IMR-90 (cell line): ENCODE results near the gene ARRDC1. TPM values are rescaled to one million over a fixed set of nuclear protein-coding genes. Genes with fewer than 3 reads are reported as not detected.

ENCODE experiments used
- ATAC-seq: fragments of 200-7000 bp; cut with Tn5 transposase; 2 replicates; pipeline ENCODE4 v1.9.1; 2020; ENCODE audit warnings: low read depth, mild to moderate bottlenecking, moderate library complexity
- BruUV-seq: library from RNA; stranded (reverse); fragments of 400-500 nt; replicated peaks from 2 replicates; lab custom pipeline; 2021; lab: Mats Ljungman, UMichigan
- CTCF ChIA-PET: fragments of 300-600 bp; formaldehyde crosslinking; extraction: SDS; loops from one replicate; lab custom pipeline; 2021; ENCODE audit warnings: antibody characterized with exemption; lab: Yijun Ruan, JAX
- POLR2A ChIA-PET: fragments of 300-600 bp; sonication (Branson Sonifier 250); formaldehyde crosslinking; loops from one replicate; lab custom pipeline; 2022; ENCODE audit warnings: antibody characterized with exemption; ENCODE audit not compliant: unreplicated experiment; lab: Charles Lee
- DNase-seq: peaks from one replicate; pipeline ENCODE4 v3.0.0; 2013
- H2AFZ ChIP-seq: replicated peaks from 2 replicates; pipeline ENCODE3; 2013; ENCODE audit warnings: low read length, mild to moderate bottlenecking; ENCODE audit not compliant: poor library complexity
- H2AK5ac ChIP-seq: 2 replicates; pipeline ENCODE4 v1.6.1; 2013; ENCODE audit warnings: low read depth, low read length, inconsistent platforms
- H2AK9ac ChIP-seq: replicated peaks from 2 replicates; pipeline ENCODE3; 2013; ENCODE audit warnings: mild to moderate bottlenecking, low read depth, low read length, moderate library complexity; ENCODE audit not compliant: poor library complexity
- H2BK120ac ChIP-seq: 2 replicates; pipeline ENCODE4 v1.6.1; 2013; ENCODE audit warnings: low read depth, low read length, inconsistent platforms
- H2BK15ac ChIP-seq: 3 replicates; pipeline ENCODE4 v1.6.1; 2013; ENCODE audit warnings: low read depth, low read length, inconsistent platforms
- H2BK20ac ChIP-seq: 2 replicates; pipeline ENCODE4 v1.6.1; 2013; ENCODE audit warnings: low read depth, mild to moderate bottlenecking, inconsistent platforms, low read length, moderate library complexity
- H2BK5ac ChIP-seq: 2 replicates; pipeline ENCODE4 v1.6.1; 2013; ENCODE audit warnings: mild to moderate bottlenecking, low read depth, low read length, inconsistent platforms; ENCODE audit not compliant: poor library complexity, severe bottlenecking
- H3K14ac ChIP-seq: replicated peaks from 2 replicates; pipeline ENCODE4 v1.6.1; 2013; ENCODE audit warnings: low read depth, low read length, inconsistent platforms
- H3K18ac ChIP-seq: 2 replicates; pipeline ENCODE4 v1.6.1; 2013; ENCODE audit warnings: low read depth, low read length, control low read depth
- H3K23ac ChIP-seq: 2 replicates; pipeline ENCODE4 v1.6.1; 2013; ENCODE audit warnings: low read depth, low read length, inconsistent platforms
- H3K27ac ChIP-seq: 2 replicates; pipeline ENCODE4 v1.5.1; 2013; ENCODE audit warnings: mild to moderate bottlenecking, control low read depth, low read length; ENCODE audit not compliant: insufficient read depth
- H3K27me3 ChIP-seq: 2 replicates; pipeline ENCODE4 v1.6.1; 2013; ENCODE audit warnings: low read length; ENCODE audit not compliant: control insufficient read depth, insufficient read depth
- H3K36me3 ChIP-seq: 2 replicates; pipeline ENCODE4 v1.6.1; 2013; ENCODE audit warnings: low read length, mixed read lengths; ENCODE audit not compliant: control insufficient read depth, insufficient read depth
- H3K4ac ChIP-seq: 2 replicates; pipeline ENCODE4 v1.6.1; 2013; ENCODE audit warnings: low read depth, low read length, inconsistent platforms
- H3K4me1 ChIP-seq: 2 replicates; pipeline ENCODE4 v1.6.1; 2013; ENCODE audit warnings: low read length, mixed read lengths; ENCODE audit not compliant: control insufficient read depth, insufficient read depth
- H3K4me2 ChIP-seq: 2 replicates; pipeline ENCODE4 v1.6.1; 2013; ENCODE audit warnings: low read depth, mild to moderate bottlenecking, control low read depth, low read length, moderate library complexity
- H3K4me3 ChIP-seq: 2 replicates; pipeline ENCODE4 v1.5.1; 2013; ENCODE audit warnings: low read depth, mild to moderate bottlenecking, control low read depth, low read length, moderate library complexity; ENCODE audit not compliant: insufficient read depth
- H3K56ac ChIP-seq: 2 replicates; pipeline ENCODE4 v1.6.1; 2013; ENCODE audit warnings: low read length, inconsistent platforms; ENCODE audit not compliant: insufficient read depth; ENCODE audit errors: extremely low read depth
- H3K79me1 ChIP-seq, 2 experiments: 2 replicates each; pipeline ENCODE4 v1.6.1; 2013; ENCODE audit warnings: low read length in 2 of 2, inconsistent platforms in 1 of 2, low read depth in 1 of 2
- H3K9ac ChIP-seq: 2 replicates; pipeline ENCODE4 v1.6.1; 2013; ENCODE audit warnings: low read depth, low read length, control low read depth
- H3K9me1 ChIP-seq: 2 replicates; pipeline ENCODE4 v1.6.1; 2013; ENCODE audit warnings: low read length, inconsistent platforms; ENCODE audit not compliant: insufficient read depth
- H3K9me3 ChIP-seq: 2 replicates; pipeline ENCODE4 v1.6.1; 2013; ENCODE audit warnings: low read length; ENCODE audit not compliant: control insufficient read depth, insufficient read depth
- H4K20me1 ChIP-seq: 2 replicates; pipeline ENCODE4 v1.6.1; 2013; ENCODE audit warnings: low read length, inconsistent platforms; ENCODE audit not compliant: insufficient read depth
- H4K5ac ChIP-seq: 2 replicates; pipeline ENCODE4 v1.6.1; 2013; ENCODE audit warnings: mild to moderate bottlenecking, low read depth, low read length, control low read depth
- H4K8ac ChIP-seq, 2 experiments: 2 replicates each; pipeline ENCODE4 v1.6.1; 2013; ENCODE audit warnings: low read depth in 2 of 2, low read length in 2 of 2, control low read depth in 1 of 2, inconsistent platforms in 1 of 2
- H4K91ac ChIP-seq: 2 replicates; pipeline ENCODE4 v1.6.1; 2013; ENCODE audit warnings: low read depth, low read length, inconsistent platforms; ENCODE audit not compliant: insufficient read depth
- CEBPB ChIP-seq: IDR thresholded peaks from 2 replicates; pipeline ENCODE4 v1.6.1; 2012; ENCODE audit warnings: low read depth, low read length, improper control_type of control experiment
- CHD1 ChIP-seq: IDR thresholded peaks from 2 replicates; pipeline ENCODE4 v1.6.1; 2012; ENCODE audit warnings: low read depth, low read length, improper control_type of control experiment
- MAFK ChIP-seq: IDR thresholded peaks from 2 replicates; pipeline ENCODE4 v1.6.1; 2012; ENCODE audit warnings: low read depth, low read length, improper control_type of control experiment
- MAZ ChIP-seq: IDR thresholded peaks from 2 replicates; pipeline ENCODE4 v1.6.1; 2012; ENCODE audit warnings: low read depth, mild to moderate bottlenecking, low read length, improper control_type of control experiment, moderate library complexity, borderline replicate concordance
- NFE2L2 ChIP-seq: fragments of 150-350 bp; IDR thresholded peaks from 2 replicates; pipeline ENCODE4 v1.6.1; 2016; ENCODE audit warnings: low read depth, mild to moderate bottlenecking, low read length
- POLR2A ChIP-seq: IDR thresholded peaks from 2 replicates; pipeline ENCODE4 v1.6.1; 2012; ENCODE audit warnings: mild to moderate bottlenecking, low read depth, low read length
- RAD21 ChIP-seq: IDR thresholded peaks from 2 replicates; pipeline ENCODE4 v1.6.1; 2012; ENCODE audit warnings: low read length, improper control_type of control experiment
- RCOR1 ChIP-seq: IDR thresholded peaks from 2 replicates; pipeline ENCODE4 v1.6.1; 2012; ENCODE audit warnings: mild to moderate bottlenecking, low read length, improper control_type of control experiment; ENCODE audit not compliant: insufficient replicate concordance
- RFX5 ChIP-seq: IDR thresholded peaks from 2 replicates; pipeline ENCODE4 v1.8.0; 2012; ENCODE audit warnings: low read depth, mild to moderate bottlenecking, low read length, moderate library complexity
- SMC3 ChIP-seq: fragments of 150-350 bp; IDR thresholded peaks from 2 replicates; pipeline ENCODE4 v1.6.1; 2016; ENCODE audit warnings: low read depth, mild to moderate bottlenecking, antibody characterized with exemption, low read length, moderate library complexity
- USF2 ChIP-seq: fragments of 150-350 bp; IDR thresholded peaks from 2 replicates; pipeline ENCODE4 v1.6.1; 2017; ENCODE audit warnings: mild to moderate bottlenecking, antibody characterized with exemption, low read length, low read depth
- WGBS, 2 experiments: methylation state at CpG; one replicate each; pipeline versions ENCODE4 v1.1.5 to v1.1.7; 2013; ENCODE audit warnings: missing lambda C conversion rate in 2 of 2; ENCODE audit not compliant: insufficient read length in 1 of 2; ENCODE audit errors: extremely low coverage in 2 of 2; 5-methylcytosine and 5-hydroxymethylcytosine counted together
- dilution Hi-C: fragments of 300-500 bp; cut with HindIII; formaldehyde crosslinking; loops from one replicate; pipeline ENCODE4 v1.14.3; 2018; ENCODE audit warnings: low sequenced_read_pairs; ENCODE audit not compliant: unreplicated experiment
- in situ Hi-C: fragments of 300-500 bp; cut with MboI; formaldehyde crosslinking; loops from 3 replicates; pipeline ENCODE4 v1.14.3; 2019; ENCODE audit warnings: low sequenced_read_pairs, inconsistent platforms, mixed read lengths
- intact Hi-C: fragments of 100-400 bp; cut with micrococcal nuclease; formaldehyde crosslinking; loops from 2 replicates; pipeline ENCODE4 v1.10.0; 2022
- polyA plus RNA-seq, 3 experiments: library from polyadenylated mRNA; depleted of rRNA; stranded (reverse); fragments of >200 nt; gene quantifications; 2 replicates each; pipeline ENCODE4 v1.2.3, GENCODE V29; 2012; ENCODE audit warnings: low replicate concordance in 1 of 3
- total RNA-seq: library from RNA; depleted of rRNA; stranded (reverse); fragments of >200 nt; gene quantifications from 2 replicates; pipeline ENCODE4 v1.2.3, GENCODE V29; 2012
- TF ChIP-seq, protein P1 (sequence below): fragments of 150-350 bp; IDR thresholded peaks from 2 replicates; pipeline ENCODE4 v1.6.1; 2016; ENCODE audit warnings: low read depth, mild to moderate bottlenecking, low read length, moderate library complexity, borderline replicate concordance

Gene ARRDC1
- total and polyA plus RNA-seq, 2 of the 4 experiments (the other 2 are of a cell fraction), result 7.7 to 41.4 TPM

GRCh38 chr9:137647096-137647714 is 41.7 kb downstream of the ARRDC1 start:
- intact Hi-C loops (no loop called here), in situ Hi-C loops (no loop called here), dilution Hi-C loops (no loop called here)
- peaks cover 5% of the 10 kb centered on the region for H3K36me3 ChIP-seq
- H2AFZ ChIP-seq, result no peak overlapping the region
- H2BK20ac ChIP-seq, result no peak overlapping the region
- no peak overlapping the region for H4K91ac ChIP-seq
- ChIA-PET POLR2A (no interaction called here), CTCF (no interaction called here)
- H3K14ac ChIP-seq, result no peak overlapping the region; the same call in 1 of the 2 replicates
- no peak overlapping the region for H4K5ac ChIP-seq
- H3K4me2 ChIP-seq, result no peak overlapping the region
- H2BK5ac ChIP-seq, result no peak overlapping the region
- H3K56ac ChIP-seq, result no peak overlapping the region
- H3K23ac ChIP-seq, result no peak overlapping the region
- H3K79me1 ChIP-seq, result peaks cover 29 to 81% of the 10 kb centered on the region in 2 experiments
- H3K27ac ChIP-seq, result no peak overlapping the region
- H3K4ac ChIP-seq, result no peak overlapping the region
- no peak overlapping the region for H2BK120ac ChIP-seq
- no peak overlapping the region for H3K9ac ChIP-seq
- H2AK5ac ChIP-seq, result no peak overlapping the region
- H3K18ac ChIP-seq, result no peak overlapping the region
- no TSS peak for BruUV-seq
- H4K8ac ChIP-seq, result no peak overlapping the region
- no peak for DNase-seq
- H3K9me3 ChIP-seq, result no peaks in the 10 kb centered on the region
- TF ChIP-seq RAD21, result no peak
- no peak for TF ChIP-seq RFX5
- TF ChIP-seq MAFK, result no peak
- no peak for TF ChIP-seq USF2
- no peak for TF ChIP-seq CEBPB
- no peak for TF ChIP-seq MAZ
- no peak for TF ChIP-seq RCOR1
- TF ChIP-seq POLR2A, result no peak
- TF ChIP-seq CHD1, result no peak
- TF ChIP-seq, protein P1, sequence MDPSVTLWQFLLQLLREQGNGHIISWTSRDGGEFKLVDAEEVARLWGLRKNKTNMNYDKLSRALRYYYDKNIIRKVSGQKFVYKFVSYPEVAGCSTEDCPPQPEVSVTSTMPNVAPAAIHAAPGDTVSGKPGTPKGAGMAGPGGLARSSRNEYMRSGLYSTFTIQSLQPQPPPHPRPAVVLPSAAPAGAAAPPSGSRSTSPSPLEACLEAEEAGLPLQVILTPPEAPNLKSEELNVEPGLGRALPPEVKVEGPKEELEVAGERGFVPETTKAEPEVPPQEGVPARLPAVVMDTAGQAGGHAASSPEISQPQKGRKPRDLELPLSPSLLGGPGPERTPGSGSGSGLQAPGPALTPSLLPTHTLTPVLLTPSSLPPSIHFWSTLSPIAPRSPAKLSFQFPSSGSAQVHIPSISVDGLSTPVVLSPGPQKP, result no peak
- no peak for TF ChIP-seq SMC3
- TF ChIP-seq NFE2L2, result no peak
- no peak overlapping the region for H2BK15ac ChIP-seq
- WGBS, 2 experiments, result 92% methylated on average over 13 of the region's 15 CpGs; no CpG with 5 or more reads in 1 of the 2 experiments
- H2AK9ac ChIP-seq, result peak overlapping the region; percentile 42
- no peaks in the 10 kb centered on the region for H3K27me3 ChIP-seq
- peaks cover 70% of the 10 kb centered on the region for H4K20me1 ChIP-seq
- H3K4me1 ChIP-seq, result peaks cover 4% of the 10 kb centered on the region; the same call in 1 of the 2 replicates
- H3K4me3 ChIP-seq, result no peak overlapping the region
- peaks cover 24% of the 10 kb centered on the region for H3K9me1 ChIP-seq
- no peak for ATAC-seq
